ENCODE measurements around the gene PPP2R1B. TPM values are rescaled to one million over a fixed set of nuclear protein-coding genes. Genes with fewer than 3 reads are reported as not detected.

The PPP2R1B gene
- total and polyA plus RNA-seq, 4 donors: 33.2 to 316 (median 52.5) TPM

GRCh38 chr11:111724615-111725129 is 41.5 kb downstream of the PPP2R1B start (continued):
- TF ChIP-seq REST (IDR thresholded peaks at IDR 0.05) (no peak), RAD21 (IDR thresholded peaks at IDR 0.05) (no peak), JUND (IDR thresholded peaks at IDR 0.05) (no peak), SP1 (IDR thresholded peaks at IDR 0.05) (no peak), HNF4G (IDR thresholded peaks at IDR 0.05) (no peak)

- no peak for DNase-seq (ENCODE audit: low spot score)
- Histone ChIP-seq H3K36me3 (ENCODE audit: control insufficient read depth in 4 of 4, insufficient read depth in 3 of 4, low read depth in 1 of 4, low read length in 3 of 4) (peaks cover 12 to 52% (median 47%) of the 10 kb centered on the region in 4 donors), H3K4me1 (ENCODE audit: control insufficient read depth in 4 of 4, insufficient read depth in 4 of 4, low read length in 3 of 4) (peaks cover 5 to 57% (median 39%) of the 10 kb centered on the region in 4 donors), H3K9ac (ENCODE audit: low read depth in 1 of 2, low read length in 2 of 2) (no peak overlapping the region), H3K4me3 (ENCODE audit: low read depth in 1 of 3, low read length in 3 of 3) (no peak overlapping the region), H3K27me3 (ENCODE audit: control insufficient read depth in 4 of 4, insufficient read depth in 4 of 4, low read length in 3 of 4) (no peaks in the 10 kb centered on the region), H3K9me3 (ENCODE audit: control insufficient read depth in 4 of 4, low read length in 3 of 4) (no peaks in the 10 kb centered on the region), H3K27ac (ENCODE audit: low read depth in 1 of 2, low read length in 2 of 2) (peak overlapping the region; percentile 2 to 49)
- TF ChIP-seq FOXA2 (IDR thresholded peaks at IDR 0.05) (no peak), TAF1 (conservative IDR thresholded peaks at IDR 0.05) (no peak), SP1 (IDR thresholded peaks at IDR 0.05) (no peak), ZBTB33 (IDR thresholded peaks at IDR 0.05) (no peak), RAD21 (IDR thresholded peaks at IDR 0.05) (no peak), MAX (IDR thresholded peaks at IDR 0.05) (no peak)
- 85% methylated on average over 15 of the region's 15 CpGs for WGBS
These were observed 42.6 kb downstream of the PPP2R1B start for GRCh38 chr11:111723595-111723994.

- WGBS: 88% methylated on average over 8 of the region's 8 CpGs
- no peak overlapping the region for H3K9ac ChIP-seq (ENCODE audit: low read depth in 1 of 2, low read length in 2 of 2)
- H3K4me1 ChIP-seq (ENCODE audit: control insufficient read depth in 4 of 4, insufficient read depth in 4 of 4, low read length in 3 of 4): peaks cover 5 to 57% (median 37%) of the 10 kb centered on the region in 4 donors
- H3K4me3 ChIP-seq (ENCODE audit: low read depth in 1 of 3, low read length in 3 of 3): no peak overlapping the region
- DNase-seq (ENCODE audit: low spot score): no peak
- TF ChIP-seq RXRA (IDR thresholded peaks at IDR 0.05) (no peak), MAX (IDR thresholded peaks at IDR 0.05) (no peak), NR2F2 (IDR thresholded peaks at IDR 0.05) (no peak), ATF3 (IDR thresholded peaks at IDR 0.05) (no peak), REST (IDR thresholded peaks at IDR 0.05) (no peak), YY1 (IDR thresholded peaks at IDR 0.05) (no peak), FOXA1 (IDR thresholded peaks at IDR 0.05) (no peak), JUND (IDR thresholded peaks at IDR 0.05) (no peak), RAD21 (IDR thresholded peaks at IDR 0.05) (no peak), CTCF (IDR thresholded peaks at IDR 0.05; ENCODE audit: low read depth, low read length, missing input control) (no peak), FOXA2 (IDR thresholded peaks at IDR 0.05) (no peak), SP1 (IDR thresholded peaks at IDR 0.05) (no peak), EGR1 (IDR thresholded peaks at IDR 0.05; ENCODE audit: low read depth in 2 of 2) (no peak), HNF4A (conservative IDR thresholded peaks at IDR 0.05) (no peak), TAF1 (conservative IDR thresholded peaks at IDR 0.05) (no peak), GABPA (IDR thresholded peaks at IDR 0.05 in 1 of 2, conservative IDR thresholded peaks at IDR 0.05 in 1 of 2) (no peak), HNF4G (IDR thresholded peaks at IDR 0.05) (no peak)
- peak overlapping the region; percentile 13 to 59 for H3K27ac ChIP-seq (ENCODE audit: low read depth in 1 of 2, low read length in 2 of 2)
- peaks cover 12 to 55% (median 51%) of the 10 kb centered on the region in 4 donors for H3K36me3 ChIP-seq (ENCODE audit: control insufficient read depth in 4 of 4, insufficient read depth in 3 of 4, low read depth in 1 of 4, low read length in 3 of 4)
- H3K9me3 ChIP-seq (ENCODE audit: control insufficient read depth in 4 of 4, low read length in 3 of 4): no peaks in the 10 kb centered on the region
- H3K27me3 ChIP-seq (ENCODE audit: control insufficient read depth in 4 of 4, insufficient read depth in 4 of 4, low read length in 3 of 4): no peaks in the 10 kb centered on the region
These were observed 43.7 kb downstream of the PPP2R1B start for GRCh38 chr11:111722501-111722900.

All from liver (tissue), 9 donors.